H1 (cell line): ENCODE measurements around the gene NUP88. TPM values are rescaled to one million over a fixed set of nuclear protein-coding genes. Genes with fewer than 3 reads are reported as not detected.

ENCODE experiments used
- CREB1 ChIP-seq: IDR thresholded peaks from 2 replicates; pipeline ENCODE4 v1.6.1; 2012; ENCODE audit warnings: inconsistent platforms
- CTCF ChIP-seq, 3 experiments: IDR thresholded peaks; 1 replicate in 2 of 3; 2 replicates in 1 of 3; pipeline versions ENCODE4 v1.5.1 to v1.6.1; 2011; ENCODE audit warnings: low read length in 3 of 3, mild to moderate bottlenecking in 3 of 3, inconsistent platforms in 2 of 3, low read depth in 1 of 3, moderate library complexity in 1 of 3; ENCODE audit not compliant: insufficient read depth in 1 of 3; ENCODE audit errors: control extremely low read depth in 1 of 3
- GTF2F1 ChIP-seq: IDR thresholded peaks from 2 replicates; pipeline ENCODE4 v1.6.1; 2012; ENCODE audit warnings: low read depth, low read length, improper control_type of control experiment, borderline replicate concordance
- HDAC2 ChIP-seq, 2 experiments: fragments of 300-600 bp in 1 of 2; sonication (generic) in 1 of 2; IDR thresholded peaks; 2 replicates each; pipeline ENCODE4 v1.6.1; 2011 to 2012; ENCODE audit warnings: low read depth in 2 of 2, low read length in 2 of 2, mild to moderate bottlenecking in 2 of 2, moderate library complexity in 2 of 2, borderline replicate concordance in 1 of 2, inconsistent platforms in 1 of 2
- TCF12 ChIP-seq: IDR thresholded peaks from 2 replicates; pipeline ENCODE4 v1.6.1; 2011; ENCODE audit warnings: low read depth, mild to moderate bottlenecking, low read length
- polyA plus RNA-seq, 7 experiments: library from polyadenylated mRNA; depleted of rRNA in 3 of 7; stranded (reverse) in 5 of 7; unstranded in 2 of 7; fragments of >200 nt in 5 of 7; fragments of 200-250 nt in 2 of 7; gene quantifications; 1 replicate in 5 of 7; 2 replicates in 1 of 7; 4 replicates in 1 of 7; pipeline versions ENCODE4 v1.2.1 to v1.2.3, GENCODE V29; 2011 to 2013; ENCODE audit warnings: missing spikeins in 2 of 7, mixed read lengths in 2 of 7
- total RNA-seq: library from RNA; stranded (reverse); fragmentation: NEBNext Ultra II Directional; extraction: Animal tissue kit (Norgen Biotek cat#: 25700); gene quantifications from 2 replicates; pipeline ENCODE4 v1.2.1, GENCODE V29; 2021

Gene NUP88
- total and polyA plus RNA-seq, 2 of the 8 experiments (the other 6 are each of a cell fraction or from before 2014, with no cell fraction given), result 77.4 to 105 TPM

GRCh38 chr17:5362162-5362811, 57.2 kb downstream of the NUP88 start (continued):
- TF ChIP-seq CTCF (IDR thresholded peaks at IDR 0.05; ENCODE audit: control extremely low read depth in 1 of 3, insufficient read depth in 1 of 3, low read depth in 1 of 3, low read length in 3 of 3), result no peak
- no peak for TF ChIP-seq CREB1
- TF ChIP-seq HDAC2 (IDR thresholded peaks at IDR 0.05; ENCODE audit: borderline replicate concordance in 1 of 2, low read depth in 2 of 2, low read length in 2 of 2), result no peak
- no peak for TF ChIP-seq GTF2F1
- no peak for TF ChIP-seq TCF12
